Measurements from ENCODE around the gene TSEN15.

GRCh38 chr1:184014271-184014670, 37.3 kb upstream of the TSEN15 start:
- TF ChIP-seq CTCF (IDR thresholded peaks at IDR 0.05) (no peak), ZFX (IDR thresholded peaks at IDR 0.05; ENCODE audit: borderline replicate concordance) (no peak)

Measured in 22Rv1 (cell line).